Measurements from ENCODE around the gene MAP1S. TPM values are rescaled to one million over a fixed set of nuclear protein-coding genes. Genes with fewer than 3 reads are reported as not detected.

MAP1S gene
- total and polyA plus RNA-seq, 2 of the 8 experiments (the other 6 are each of a cell fraction or from before 2014, with no cell fraction given): 66.7 to 115 TPM

- DNase-seq (ENCODE audit: low read depth in 1 of 2, low spot score in 2 of 2): peak; percentile 68 to 79
- peak overlapping the region; percentile 50 to 72 (median 66) for H3K4me3 ChIP-seq (ENCODE audit: extremely low read depth in 1 of 4, insufficient read depth in 2 of 4, low read depth in 3 of 4, low read length in 4 of 4)
- CTCF ChIA-PET (ENCODE audit: partially characterized antibody): interaction anchor here (0.9 kb wide), 1 partner anchor 15 kb away, joined by 3 read pairs; the partner anchor contains the start of gene B3GNT3
- TF ChIP-seq RXRA (IDR thresholded peaks at IDR 0.05; ENCODE audit: insufficient read depth, low read depth, low read length) (no peak), NANOG (IDR thresholded peaks at IDR 0.05; ENCODE audit: insufficient read depth, low read depth, low read length, poor library complexity, severe bottlenecking) (no peak), GTF2F1 (IDR thresholded peaks at IDR 0.05; ENCODE audit: borderline replicate concordance, low read depth, low read length) (no peak), KDM4A (IDR thresholded peaks at IDR 0.05; ENCODE audit: low read depth, low read length, severe bottlenecking) (peak; percentile 28), KDM5A (IDR thresholded peaks at IDR 0.05; ENCODE audit: low read length) (no peak), HDAC2 (IDR thresholded peaks at IDR 0.05; ENCODE audit: borderline replicate concordance in 1 of 2, low read depth in 2 of 2, low read length in 2 of 2) (peak in 1 of 2 experiments; percentile 89; a peak in 1 of 4 replicates), CREB1 (IDR thresholded peaks at IDR 0.05) (peak; percentile 45; the same call in 1 of the 2 replicates), RBBP5 (IDR thresholded peaks at IDR 0.05; ENCODE audit: borderline replicate concordance, low read depth, low read length) (0 out of 2 replicates have a peak, but pooled peaks have one; percentile 29), MAX (IDR thresholded peaks at IDR 0.05) (peak; percentile 67; the same call in 1 of the 2 replicates)
Observed at GRCh38 chr19:17778968-17779929, 60.0 kb downstream of the MAP1S start.

More at GRCh38 chr19:17778968-17779929, 60.0 kb downstream of the MAP1S start:
- Histone ChIP-seq H3K27me3 (replicated peaks in 1 of 4; ENCODE audit: control insufficient read depth in 3 of 4, extremely low read depth in 1 of 4, insufficient read depth in 3 of 4, low read length in 3 of 4) (no peaks in the 10 kb centered on the region), H3K9me3 (ENCODE audit: insufficient read depth in 2 of 2, low read depth in 1 of 2, low read length in 1 of 2) (no peaks in the 10 kb centered on the region), H2BK12ac (ENCODE audit: low read depth, low read length) (peak overlapping the region; percentile 43; the same call in 1 of the 2 replicates), H2AK5ac (ENCODE audit: low read depth, low read length) (0 out of 2 replicates have a peak overlapping the region, but pooled peaks have one; percentile 8), H3K14ac (ENCODE audit: insufficient read length) (no peak overlapping the region), H2BK120ac (replicated peaks; ENCODE audit: low read depth, low read length) (no peak overlapping the region), H2BK5ac (ENCODE audit: low read depth, low read length) (no peak overlapping the region; the same call in 1 of the 2 replicates), H4K91ac (replicated peaks; ENCODE audit: insufficient read length, low read length) (peak overlapping the region; percentile 30), H2BK15ac (ENCODE audit: low read length) (peak overlapping the region; percentile 81; the same call in 1 of the 2 replicates), H3K79me1 (ENCODE audit: low read depth, low read length) (peaks cover 9% of the 10 kb centered on the region), H3K23me2 (ENCODE audit: low read depth, low read length) (peaks cover 9% of the 10 kb centered on the region), H3K27ac (ENCODE audit: low read depth, low read length) (no peak overlapping the region), H4K5ac (ENCODE audit: insufficient read length, low read depth, low read length) (peak overlapping the region; percentile 13), H2BK20ac (ENCODE audit: low read length) (no peak overlapping the region), H2AFZ (ENCODE audit: low read length) (no peak overlapping the region), H3K56ac (replicated peaks; ENCODE audit: insufficient read length, low read depth, low read length) (no peak overlapping the region), H3K36me3 (ENCODE audit: control insufficient read depth in 2 of 4, insufficient read depth in 4 of 4, low read length in 3 of 4) (no peaks in the 10 kb centered on the region), H4K20me1 (replicated peaks in 1 of 2; ENCODE audit: control insufficient read depth in 1 of 2, insufficient read depth in 2 of 2, low read length in 2 of 2) (peaks cover 0 to 2% of the 10 kb centered on the region in 2 experiments), H3K4me1 (replicated peaks in 1 of 4; ENCODE audit: control insufficient read depth in 3 of 4, insufficient read depth in 4 of 4, low read length in 3 of 4) (peaks cover 0 to 12% (median 9%) of the 10 kb centered on the region in 4 experiments; a peak in 6 of 7 replicates), H3K79me2 (ENCODE audit: control insufficient read depth in 1 of 2, insufficient read depth in 2 of 2, low read length in 2 of 2) (no peaks in the 10 kb centered on the region), H3K23ac (ENCODE audit: insufficient read length) (no peak overlapping the region), H3K4me2 (ENCODE audit: insufficient read depth in 1 of 2, low read depth in 2 of 2, low read length in 2 of 2) (peak overlapping the region; percentile 95 to 98), H3K18ac (ENCODE audit: extremely low read depth, low read length) (peak overlapping the region; percentile 93), H3K4ac (replicated peaks; ENCODE audit: insufficient read length, low read depth, low read length) (peak overlapping the region; percentile 17), H3K9ac (replicated peaks in 1 of 4; ENCODE audit: extremely low read depth in 1 of 4, low read depth in 3 of 4, low read length in 3 of 4) (peak overlapping the region in 3 of 4 experiments; percentile 25 to 28 (median 26); a peak in 3 of 7 replicates), H4K8ac (ENCODE audit: extremely low read depth, insufficient read depth, low read length) (peak overlapping the region; percentile 52; the same call in 1 of the 2 replicates)
- POLR2A ChIA-PET (ENCODE audit: partially characterized antibody): interaction anchor here (0.9 to 1.1 kb wide), 3 partner anchors 25 to 85 kb away, joined by 3 read pairs; no protein-coding TSS in a partner anchor
- FAIRE-seq: no peak
- 6% methylated on average over 15 of the region's 25 CpGs; no CpG with 5 or more reads in 1 of the 2 experiments for WGBS, 2 experiments (ENCODE audit: extremely low coverage in 1 of 2, insufficient coverage in 1 of 2, insufficient read length in 1 of 2, insufficient replicate concordance in 2 of 2, low coverage in 1 of 2, low lambda C conversion rate in 2 of 2, missing lambda C conversion rate in 1 of 2)
